LNCAP (cell line): ENCODE data around the gene ANKRD10.

Experiments used
- TF ChIP-seq, protein P1 (sequence below): fragments of 450-650 bp; IDR thresholded peaks from 2 replicates; pipeline ENCODE4 v1.5.1; 2017; ENCODE audit warnings: mild to moderate bottlenecking

The ANKRD10 gene

DNA sequence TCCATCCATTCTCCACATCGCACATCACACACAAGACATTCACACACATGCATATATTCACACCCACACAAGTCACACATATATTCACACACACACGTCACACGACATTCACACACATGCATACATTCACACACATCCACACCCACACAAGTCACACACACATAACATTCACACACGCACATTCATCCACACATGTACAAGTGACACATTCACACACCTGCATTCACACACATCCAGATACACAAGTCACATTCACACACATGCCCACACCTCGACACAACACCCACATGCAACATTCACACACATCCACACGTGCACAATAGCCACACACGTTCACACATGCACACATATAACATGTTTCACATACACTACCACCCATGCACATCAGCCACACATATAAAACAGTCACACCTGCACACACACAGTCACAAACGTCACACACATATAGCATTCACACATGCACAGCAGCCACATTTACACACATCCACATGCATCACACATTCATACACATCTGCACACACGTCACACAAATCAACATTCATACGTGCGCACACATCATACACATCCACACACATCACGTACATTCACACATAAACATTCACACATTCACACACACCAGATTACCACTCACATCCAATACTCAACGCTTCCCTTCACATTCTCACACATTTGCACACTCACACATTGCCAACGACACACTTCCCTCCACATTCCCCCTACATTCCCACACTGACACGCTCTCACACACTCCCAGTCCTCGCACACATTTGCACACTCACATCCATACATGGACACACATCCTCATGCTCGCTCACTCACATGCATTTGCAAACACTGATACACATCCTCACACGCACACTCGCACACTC lies 41.0 kb downstream of the ANKRD10 start:
- TF ChIP-seq, protein P1, sequence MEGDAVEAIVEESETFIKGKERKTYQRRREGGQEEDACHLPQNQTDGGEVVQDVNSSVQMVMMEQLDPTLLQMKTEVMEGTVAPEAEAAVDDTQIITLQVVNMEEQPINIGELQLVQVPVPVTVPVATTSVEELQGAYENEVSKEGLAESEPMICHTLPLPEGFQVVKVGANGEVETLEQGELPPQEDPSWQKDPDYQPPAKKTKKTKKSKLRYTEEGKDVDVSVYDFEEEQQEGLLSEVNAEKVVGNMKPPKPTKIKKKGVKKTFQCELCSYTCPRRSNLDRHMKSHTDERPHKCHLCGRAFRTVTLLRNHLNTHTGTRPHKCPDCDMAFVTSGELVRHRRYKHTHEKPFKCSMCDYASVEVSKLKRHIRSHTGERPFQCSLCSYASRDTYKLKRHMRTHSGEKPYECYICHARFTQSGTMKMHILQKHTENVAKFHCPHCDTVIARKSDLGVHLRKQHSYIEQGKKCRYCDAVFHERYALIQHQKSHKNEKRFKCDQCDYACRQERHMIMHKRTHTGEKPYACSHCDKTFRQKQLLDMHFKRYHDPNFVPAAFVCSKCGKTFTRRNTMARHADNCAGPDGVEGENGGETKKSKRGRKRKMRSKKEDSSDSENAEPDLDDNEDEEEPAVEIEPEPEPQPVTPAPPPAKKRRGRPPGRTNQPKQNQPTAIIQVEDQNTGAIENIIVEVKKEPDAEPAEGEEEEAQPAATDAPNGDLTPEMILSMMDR, result no peak

DNA sequence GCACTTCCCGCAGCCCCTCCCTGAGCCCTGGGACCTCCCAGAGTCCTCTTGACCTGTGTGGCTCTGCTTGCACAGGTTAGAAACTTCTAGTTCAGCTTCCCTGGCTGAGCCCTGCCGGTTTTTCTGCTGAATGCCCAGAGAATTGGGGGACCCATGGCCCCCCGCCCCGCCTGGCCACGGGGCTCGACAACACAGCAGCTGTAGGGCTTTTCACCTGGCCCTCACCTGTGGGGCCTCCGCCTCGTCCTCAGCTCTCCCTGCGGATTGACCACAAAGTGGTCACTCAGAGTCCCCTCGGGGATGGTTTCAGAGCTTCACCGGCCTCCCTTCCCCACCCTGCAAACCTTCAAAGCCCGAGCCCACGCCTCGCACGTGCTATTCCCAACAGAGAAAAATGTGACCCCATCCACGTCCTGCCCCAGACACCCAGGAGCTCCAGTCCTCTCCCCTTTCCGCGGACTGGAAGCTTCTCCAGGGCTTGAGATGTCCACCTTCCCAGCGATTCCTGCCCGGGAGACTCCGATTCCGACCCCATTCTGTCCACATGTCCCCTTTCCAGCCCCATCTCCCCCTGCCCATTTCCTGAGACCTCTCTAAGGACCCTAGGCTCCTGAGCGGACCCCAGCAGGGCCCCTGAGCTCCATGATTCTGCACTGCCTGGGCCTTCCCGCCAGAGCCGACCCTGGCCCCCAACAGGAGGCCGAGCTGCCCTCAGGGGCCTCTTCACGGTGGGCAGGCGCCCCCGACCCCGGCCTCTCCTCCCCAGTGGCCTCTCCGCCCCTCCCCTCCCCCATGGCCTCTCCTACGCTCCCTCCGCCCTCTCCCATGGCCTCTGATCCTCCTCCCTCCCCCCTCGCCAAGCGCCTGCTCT lies 41.9 kb downstream of the ANKRD10 start:
- TF ChIP-seq, protein P1, result no peak

DNA sequence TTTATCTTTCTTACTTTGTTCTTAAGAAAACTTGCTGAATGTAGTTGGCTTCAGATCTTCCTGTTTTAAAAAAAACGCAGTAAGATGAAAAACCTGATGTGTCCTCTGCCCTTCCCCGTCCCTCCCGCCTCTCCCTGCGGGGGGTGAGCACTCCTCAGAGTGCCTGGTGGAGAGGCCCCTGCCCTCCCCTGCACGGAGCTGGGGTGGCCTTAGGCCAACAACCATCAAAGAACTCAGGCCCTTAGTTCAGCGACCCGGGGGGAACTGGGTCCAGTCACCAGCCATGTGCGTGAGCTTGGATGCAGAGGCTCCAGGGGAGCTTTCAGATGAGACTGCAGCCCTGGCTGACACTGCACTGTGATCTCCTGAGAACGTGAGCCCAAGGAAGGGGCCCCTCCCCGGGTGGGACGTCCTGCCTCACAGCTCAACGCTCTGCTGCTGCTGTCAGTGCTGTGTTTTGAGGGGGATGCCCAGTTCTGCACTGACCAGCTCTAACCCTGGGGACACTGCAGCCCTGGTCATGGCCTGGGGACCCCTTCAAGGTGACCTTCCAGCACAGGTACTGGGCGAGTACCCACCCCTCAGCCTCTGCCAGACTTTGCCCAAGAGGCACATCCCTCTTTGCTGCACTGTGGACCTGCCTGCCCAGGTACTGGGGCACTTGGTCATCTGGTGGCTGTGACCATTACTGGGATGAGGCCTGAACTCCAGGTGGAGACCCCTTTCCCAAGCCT lies 42.7 kb downstream of the ANKRD10 start:
- TF ChIP-seq, protein P1, result no peak

DNA sequence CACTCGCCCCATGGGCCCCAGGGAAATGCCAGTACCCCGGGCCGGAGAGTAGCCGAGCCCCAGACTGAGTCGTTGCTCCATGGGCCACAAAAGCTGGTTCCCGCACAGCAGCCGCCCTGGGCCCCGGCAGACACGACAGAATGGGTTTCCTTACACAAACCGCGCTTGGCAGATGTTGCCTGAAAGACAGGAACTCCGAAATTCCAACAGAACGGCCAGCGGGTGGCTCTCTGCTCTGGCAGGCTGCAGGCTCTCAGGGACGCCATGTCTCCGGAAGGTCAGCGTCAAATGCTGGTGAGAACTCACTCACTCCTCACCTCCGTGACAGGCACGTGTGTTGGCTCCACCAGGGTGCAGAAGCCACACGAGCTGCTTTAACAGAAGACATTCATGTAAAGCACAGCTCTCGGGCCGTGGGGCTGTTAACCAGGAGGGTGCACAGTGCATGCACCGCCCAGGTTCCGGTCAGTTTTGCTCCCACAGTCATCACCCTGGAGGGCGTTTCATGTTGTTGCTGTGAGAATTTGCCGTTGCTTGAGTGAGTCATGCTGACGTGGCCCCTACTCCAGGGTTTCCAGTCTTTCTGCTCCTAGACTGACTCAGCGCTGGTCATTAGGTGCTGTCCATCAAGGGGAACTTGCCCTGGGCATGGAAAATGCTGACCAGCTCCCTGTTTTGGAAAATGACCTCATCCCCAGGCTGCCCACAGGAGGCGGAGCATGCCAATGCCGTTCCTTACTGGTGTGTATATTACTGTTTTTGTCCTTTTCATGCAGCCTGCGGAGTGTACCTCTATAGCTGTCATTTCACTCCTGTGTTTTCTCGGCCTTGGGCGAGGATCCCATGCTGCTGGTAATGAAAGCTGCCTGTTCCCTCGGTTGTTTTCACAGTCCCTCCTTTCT lies 44.8 kb downstream of the ANKRD10 start:
- TF ChIP-seq, protein P1, result no peak

DNA sequence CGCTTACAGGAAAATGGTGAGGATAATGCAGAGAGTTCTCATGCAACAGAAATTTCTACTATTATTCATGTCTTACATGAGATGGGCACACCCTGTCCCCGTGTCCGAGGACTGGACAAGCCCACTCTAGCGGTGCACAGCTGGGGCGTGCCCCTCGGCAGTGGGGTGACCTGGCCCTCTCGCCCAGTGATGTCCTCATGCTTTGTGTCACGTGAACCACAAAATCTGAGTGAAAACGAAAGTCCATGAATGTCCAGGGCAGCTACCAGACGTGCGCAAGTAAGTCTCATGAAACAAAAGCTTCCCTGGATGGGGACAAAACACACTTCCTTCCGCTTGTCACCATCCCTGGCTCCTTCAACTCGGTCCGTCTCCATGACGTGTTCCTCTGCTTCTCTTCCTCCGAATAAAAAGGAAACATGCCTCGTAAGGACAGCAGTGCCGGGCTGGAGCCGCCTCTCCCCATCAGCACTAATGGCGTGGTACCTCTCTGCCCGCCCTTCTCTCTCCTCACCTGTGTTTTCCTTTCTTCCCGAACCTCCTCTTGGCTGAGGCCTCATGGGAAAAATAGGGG lies 45.6 kb downstream of the ANKRD10 start:
- TF ChIP-seq, protein P1, result no peak

DNA sequence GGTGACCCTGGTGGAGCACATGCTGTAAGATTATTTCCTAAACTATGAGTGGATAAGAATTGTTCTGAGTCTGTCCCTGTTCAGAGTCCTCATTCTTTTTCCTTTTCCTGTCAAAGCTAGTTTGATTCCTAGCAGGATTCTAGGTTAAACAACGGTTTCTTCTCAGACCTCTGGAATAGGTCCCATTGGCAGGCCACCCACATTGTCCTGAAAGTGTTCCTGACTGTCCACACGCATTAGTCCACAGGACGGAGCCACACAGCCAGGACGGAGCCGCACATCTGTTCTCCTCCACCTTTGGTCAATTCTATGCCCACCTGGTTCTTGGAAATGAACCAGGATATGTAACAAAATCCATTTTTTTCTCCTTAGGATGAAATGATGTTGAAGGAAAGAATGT lies 46.1 kb downstream of the ANKRD10 start:
- TF ChIP-seq, protein P1, result no peak
